Tibial artery (tissue), 4 donors: ENCODE data around the gene PCBP4.
"Not testable (repeated sequence)": the region's sequence is repeated elsewhere in the genome, so short reads cannot be mapped to it uniquely, and the experiment has no call there.

Source experiments
- DNase-seq, 2 donors: peaks; one replicate each; pipeline ENCODE4 v3.0.0-alpha.2; 2019
- H3K27ac ChIP-seq, 2 donors: fragments of 200-600 bp; sonication (generic) in 1 of 2; 1 replicate in 1 of 2; 2 replicates in 1 of 2; pipeline ENCODE4 v1.5.1; 2018 to 2019; ENCODE audit warnings: mild to moderate bottlenecking in 1 of 2
- H3K27me3 ChIP-seq, 2 donors: fragments of 200-600 bp; sonication (generic) in 1 of 2; one replicate each; pipeline versions ENCODE4 v1.5.1 to v1.6.0; 2016 to 2019
- H3K36me3 ChIP-seq, 3 donors: fragments of 200-600 bp; sonication (generic) in 2 of 3; one replicate each; pipeline ENCODE4 v1.5.1; 2016 to 2019; ENCODE audit warnings: mild to moderate bottlenecking in 2 of 3
- H3K4me1 ChIP-seq, 4 donors: fragments of 200-600 bp; sonication (generic) in 2 of 4; 1 replicate in 3 of 4; 2 replicates in 1 of 4; pipeline ENCODE4 v1.5.1; 2016 to 2019
- H3K4me3 ChIP-seq, 2 donors: fragments of 200-600 bp; sonication (generic) in 1 of 2; 1 replicate in 1 of 2; 2 replicates in 1 of 2; pipeline ENCODE4 v1.5.1; 2018 to 2019; ENCODE audit warnings: mild to moderate bottlenecking in 2 of 2
- H3K9me3 ChIP-seq, 3 donors: fragments of 200-600 bp; sonication (generic) in 1 of 3; one replicate each; pipeline ENCODE4 v1.5.1; 2016 to 2019
- CTCF ChIP-seq, 2 experiments: fragments of 200-600 bp in 1 of 2; fragments of 450-650 bp in 1 of 2; IDR thresholded peaks; one replicate each; pipeline ENCODE4 v1.5.1; 2017 to 2019; ENCODE audit warnings: antibody characterized with exemption in 2 of 2, mild to moderate bottlenecking in 1 of 2, moderate library complexity in 1 of 2
- intact Hi-C: fragments of 100-400 bp; cut with DNase I; formaldehyde crosslinking; loops from one replicate; pipeline ENCODE4 v1.15.0; 2023; ENCODE audit warnings: low total_unique reads

PCBP4 gene

GRCh38 chr3:51929420-51930003 lies 37.7 kb downstream of the PCBP4 start:
- H3K4me3 ChIP-seq = no peak overlapping the region
- no peak for DNase-seq
- intact Hi-C loops = no loop called here
- no peak for TF ChIP-seq CTCF (IDR thresholded peaks at IDR 0.05)
- H3K9me3 ChIP-seq = no peaks in the 10 kb centered on the region
- peaks cover 11 to 35% (median 23%) of the 10 kb centered on the region in 3 donors for H3K36me3 ChIP-seq
- no peaks in the 10 kb centered on the region for H3K4me1 ChIP-seq
- no peak overlapping the region for H3K27ac ChIP-seq
- H3K27me3 ChIP-seq = no peaks in the 10 kb centered on the region

- H3K4me3 ChIP-seq, H3K4me1 ChIP-seq, DNase-seq, intact Hi-C loops, H3K9me3 ChIP-seq, H3K27me3 ChIP-seq, H3K27ac ChIP-seq: not testable (repeated sequence)
- peaks cover 5 to 29% (median 18%) of the 10 kb centered on the region in 3 donors for H3K36me3 ChIP-seq
Observed at GRCh38 chr3:51928981-51929380, 38.3 kb downstream of the PCBP4 start.

GRCh38 chr3:51928438-51928837 lies 38.8 kb downstream of the PCBP4 start:
- H3K27me3 ChIP-seq = no peaks in the 10 kb centered on the region
- H3K9me3 ChIP-seq = no peaks in the 10 kb centered on the region
- H3K27ac ChIP-seq = no peak overlapping the region
- H3K4me3 ChIP-seq = no peak overlapping the region
- DNase-seq = no peak
- H3K4me1 ChIP-seq = no peaks in the 10 kb centered on the region
- intact Hi-C loops = no loop called here
- H3K36me3 ChIP-seq = peaks cover 3 to 24% (median 13%) of the 10 kb centered on the region in 3 donors
- TF ChIP-seq CTCF (IDR thresholded peaks at IDR 0.05) = no peak

GRCh38 chr3:51927061-51927977 lies 39.9 kb downstream of the PCBP4 start:
- DNase-seq = no peak
- Histone ChIP-seq H3K4me1 (no peaks in the 10 kb centered on the region), H3K27me3 (no peaks in the 10 kb centered on the region), H3K27ac (no peak overlapping the region), H3K9me3 (no peaks in the 10 kb centered on the region), H3K36me3 (peaks cover 0 to 13% (median 1%) of the 10 kb centered on the region in 3 donors), H3K4me3 (no peak overlapping the region)
- no peak for TF ChIP-seq CTCF (IDR thresholded peaks at IDR 0.05)
- intact Hi-C loops = no loop called here

- intact Hi-C loops = no loop called here
- no peaks in the 10 kb centered on the region for H3K36me3 ChIP-seq
- no peak overlapping the region for H3K27ac ChIP-seq
- no peak overlapping the region for H3K4me3 ChIP-seq
- no peaks in the 10 kb centered on the region for H3K9me3 ChIP-seq
- DNase-seq = no peak
- H3K4me1 ChIP-seq = no peaks in the 10 kb centered on the region
- H3K27me3 ChIP-seq = peaks cover 0 to 3% of the 10 kb centered on the region in 2 donors
- TF ChIP-seq CTCF (IDR thresholded peaks at IDR 0.05) = no peak
Observed at GRCh38 chr3:51921081-51921578, 46.1 kb downstream of the PCBP4 start.

GRCh38 chr3:51916418-51916817 lies 50.8 kb downstream of the PCBP4 start:
- no peaks in the 10 kb centered on the region for H3K4me1 ChIP-seq
- no peak for DNase-seq
- H3K27ac ChIP-seq = no peak overlapping the region
- TF ChIP-seq CTCF (IDR thresholded peaks at IDR 0.05) = no peak
- H3K4me3 ChIP-seq = no peak overlapping the region
- no peaks in the 10 kb centered on the region for H3K36me3 ChIP-seq
- H3K27me3 ChIP-seq = peaks cover 0 to 3% of the 10 kb centered on the region in 2 donors
- intact Hi-C loops = no loop called here
- no peaks in the 10 kb centered on the region for H3K9me3 ChIP-seq
